HL-60/S4 treated with phorbol 12-myristate 13-acetate at 8.2 ng/mL for 4 days and 3 days (cell line): ENCODE data around the gene LRRC27.

Source experiments
- in situ Hi-C: fragments of 300-500 bp; cut with MboI; formaldehyde crosslinking; loops from 2 replicates; pipeline ENCODE4 v1.15.0; 2022; ENCODE audit warnings: low sequenced_read_pairs

LRRC27 gene

DNA sequence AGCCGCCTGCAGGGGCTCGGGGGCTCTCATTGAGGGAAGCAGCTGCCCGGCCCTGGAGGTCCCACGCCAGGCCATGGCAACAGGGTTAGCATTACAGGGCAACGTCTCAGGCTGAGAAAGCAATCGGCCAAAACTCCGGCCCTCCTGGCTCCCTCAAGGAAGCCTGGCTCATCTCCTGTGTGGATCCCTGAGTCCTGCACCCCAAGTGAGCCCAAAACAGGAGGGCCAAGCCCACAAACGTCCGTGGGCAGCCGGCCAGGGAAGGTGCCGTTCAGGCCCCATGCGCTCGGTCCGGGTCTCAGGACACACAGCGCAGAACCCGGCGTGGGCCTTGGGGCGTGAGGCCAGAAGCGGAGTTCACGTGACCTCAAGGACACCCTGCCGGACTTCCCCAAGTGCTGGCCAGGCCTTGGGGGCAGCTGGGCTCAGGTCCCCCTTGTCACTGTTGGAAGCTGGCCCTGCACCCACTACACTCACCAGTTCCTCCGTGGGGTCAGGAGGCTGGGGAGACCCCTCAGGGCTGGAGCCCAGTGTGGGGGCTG is 57.0 kb downstream of the LRRC27 start:
- in situ Hi-C loops = no loop called here

GRCh38 chr10:132389433-132390169 is 57.6 kb downstream of the LRRC27 start:
- in situ Hi-C loops = no loop called here

DNA sequence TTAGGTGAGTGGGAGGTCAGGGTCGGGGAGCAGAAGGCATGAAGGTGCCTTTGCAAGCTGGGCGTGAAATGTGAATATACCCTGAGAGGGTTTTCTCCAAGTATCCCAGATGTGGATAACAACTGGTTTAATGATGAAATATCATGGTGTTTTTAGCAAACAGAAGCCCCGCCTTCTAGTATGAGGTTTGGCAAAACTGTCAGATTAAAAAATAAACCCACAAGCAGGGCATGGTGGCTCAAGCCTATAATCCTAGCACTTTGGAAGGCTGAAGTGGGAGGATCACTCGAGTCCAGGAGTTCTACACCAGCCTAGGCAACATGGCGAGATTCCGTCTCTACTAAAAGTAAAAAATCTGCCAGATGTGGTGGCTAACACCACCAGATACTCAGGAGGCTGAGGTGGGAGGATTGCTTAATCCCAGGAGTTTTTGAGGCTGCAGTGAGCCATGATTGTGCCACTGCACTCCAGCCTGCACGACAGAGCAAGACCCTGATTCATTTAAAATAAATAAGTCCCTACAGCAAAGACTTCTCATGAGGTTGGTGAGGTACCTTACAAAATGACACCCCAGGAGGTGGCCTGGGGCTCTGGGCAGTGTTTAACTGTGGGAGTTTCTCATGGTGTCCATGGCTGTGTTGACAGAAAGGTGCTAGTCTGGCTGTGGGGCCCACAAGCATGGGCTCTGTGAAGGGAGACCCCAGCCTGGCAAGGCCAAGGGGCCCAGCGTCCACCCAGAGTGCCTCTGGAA is 58.4 kb downstream of the LRRC27 start:
- in situ Hi-C loops = no loop called here

GRCh38 chr10:132390921-132391675 is 59.1 kb downstream of the LRRC27 start:
- in situ Hi-C loops = no loop called here

- in situ Hi-C loops = no loop called here
Measured at GRCh38 chr10:132391676-132392020, 59.7 kb downstream of the LRRC27 start.

- in situ Hi-C loops = no loop called here
Measured at GRCh38 chr10:132392184-132392800, 60.3 kb downstream of the LRRC27 start.

DNA sequence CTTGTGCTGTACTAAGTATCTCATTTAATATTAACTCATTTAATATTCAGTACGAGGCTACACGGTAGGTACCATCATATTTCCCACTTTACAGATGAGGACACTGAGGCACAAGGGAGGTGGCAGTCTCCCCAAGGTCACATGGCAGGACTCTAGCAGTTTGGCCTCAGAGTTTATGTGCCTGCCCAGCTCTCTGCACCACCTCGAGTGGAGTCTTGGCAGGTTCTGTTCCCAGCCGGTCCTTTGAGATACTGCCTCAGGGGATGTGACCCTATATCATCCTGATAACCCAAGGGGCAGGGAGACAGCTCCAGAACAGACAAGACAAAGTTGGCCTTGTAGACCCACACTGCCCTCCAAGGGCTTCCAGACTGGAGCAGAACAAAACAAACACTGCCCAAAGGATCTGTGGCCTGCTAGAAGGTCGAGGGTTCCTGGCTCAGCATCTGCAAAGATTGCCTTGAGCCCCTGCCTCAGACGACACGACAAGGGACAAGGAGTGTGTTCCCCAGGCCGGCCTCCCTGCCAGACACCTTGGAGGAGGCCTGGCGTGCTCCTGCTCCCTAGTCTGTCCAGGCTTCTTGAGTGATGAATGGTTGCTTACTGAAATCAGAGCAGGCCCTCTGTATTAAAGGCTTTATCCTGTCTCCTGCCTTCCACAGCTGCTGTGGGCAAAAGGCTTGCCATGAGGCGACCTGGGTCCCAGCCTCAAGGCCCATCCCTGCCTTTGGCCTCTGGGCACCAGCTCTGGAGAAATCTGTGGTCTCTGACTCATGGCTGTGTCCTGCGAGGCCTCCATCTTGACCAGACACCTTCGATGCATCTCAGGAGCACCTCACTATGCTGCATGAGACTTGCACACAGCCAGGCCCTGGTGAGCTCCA is 61.1 kb downstream of the LRRC27 start:
- in situ Hi-C loops = no loop called here

DNA sequence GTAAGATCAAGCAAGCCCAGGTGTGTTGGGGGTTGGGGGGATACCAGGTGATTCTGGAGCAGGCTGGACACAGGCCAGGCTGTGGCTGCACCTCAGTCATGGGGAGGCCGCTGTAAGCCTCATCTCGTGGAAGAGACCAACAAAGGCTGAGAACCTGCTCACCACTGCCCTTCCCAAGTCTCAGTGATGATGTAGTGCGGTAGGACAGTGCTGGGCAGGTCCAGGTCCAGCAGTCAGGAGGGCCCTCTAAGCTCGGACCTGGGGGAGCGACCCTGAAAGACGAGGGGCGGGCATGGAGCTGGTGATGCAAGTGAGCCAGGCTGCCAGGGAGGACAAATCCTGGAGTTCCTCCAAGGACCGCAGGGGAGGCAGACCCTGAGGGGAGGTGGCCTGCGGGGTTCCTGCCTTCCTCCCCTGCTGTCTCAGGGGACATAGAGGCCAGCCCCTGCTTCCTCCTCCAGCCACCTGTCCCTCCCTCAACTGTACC is 61.7 kb downstream of the LRRC27 start:
- in situ Hi-C loops = no loop called here

DNA sequence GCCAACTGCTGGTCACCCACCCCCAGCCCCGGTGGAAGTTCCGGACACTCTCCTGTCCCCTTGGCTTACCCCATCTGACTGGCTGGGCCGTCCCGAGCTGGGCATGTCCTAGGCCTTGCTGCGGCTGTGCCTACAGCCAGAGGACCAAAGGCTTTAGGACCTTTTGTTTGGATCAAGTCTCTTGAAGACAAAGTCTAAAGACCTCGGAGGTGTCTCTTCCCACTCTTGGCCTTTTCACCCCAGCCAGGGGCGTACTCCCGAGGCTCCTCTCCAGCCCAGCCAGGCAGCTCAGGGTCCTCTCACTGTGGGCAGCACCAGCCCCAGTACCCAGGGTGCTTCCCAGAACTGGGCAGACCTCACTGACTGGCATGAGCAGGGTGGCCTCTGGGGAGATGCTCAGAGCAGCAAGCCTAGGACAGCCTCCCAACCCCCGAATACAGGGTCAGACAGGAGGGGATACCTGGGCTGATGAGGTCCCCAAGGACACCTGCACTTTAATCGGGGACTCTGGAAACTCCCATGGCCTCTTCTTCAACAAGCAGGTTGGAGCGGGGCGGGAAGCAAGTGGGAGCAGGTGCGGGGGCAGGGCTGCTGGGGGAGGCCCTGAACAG is 62.3 kb downstream of the LRRC27 start:
- in situ Hi-C loops = no loop called here

- in situ Hi-C loops = no loop called here
Measured at GRCh38 chr10:132394936-132395703, 63.1 kb downstream of the LRRC27 start.

GRCh38 chr10:132395704-132396493 is 63.9 kb downstream of the LRRC27 start:
- in situ Hi-C loops = no loop called here

GRCh38 chr10:132396494-132397035 is 64.6 kb downstream of the LRRC27 start:
- in situ Hi-C loops = no loop called here

GRCh38 chr10:132397036-132397541 is 65.1 kb downstream of the LRRC27 start, which contains the start of gene PWWP2B:
TSS of gene PWWP2B (plus strand) at chr10:132397200. CDS start at chr10:132397227, 27 bp downstream.
- in situ Hi-C loops = no loop called here

DNA sequence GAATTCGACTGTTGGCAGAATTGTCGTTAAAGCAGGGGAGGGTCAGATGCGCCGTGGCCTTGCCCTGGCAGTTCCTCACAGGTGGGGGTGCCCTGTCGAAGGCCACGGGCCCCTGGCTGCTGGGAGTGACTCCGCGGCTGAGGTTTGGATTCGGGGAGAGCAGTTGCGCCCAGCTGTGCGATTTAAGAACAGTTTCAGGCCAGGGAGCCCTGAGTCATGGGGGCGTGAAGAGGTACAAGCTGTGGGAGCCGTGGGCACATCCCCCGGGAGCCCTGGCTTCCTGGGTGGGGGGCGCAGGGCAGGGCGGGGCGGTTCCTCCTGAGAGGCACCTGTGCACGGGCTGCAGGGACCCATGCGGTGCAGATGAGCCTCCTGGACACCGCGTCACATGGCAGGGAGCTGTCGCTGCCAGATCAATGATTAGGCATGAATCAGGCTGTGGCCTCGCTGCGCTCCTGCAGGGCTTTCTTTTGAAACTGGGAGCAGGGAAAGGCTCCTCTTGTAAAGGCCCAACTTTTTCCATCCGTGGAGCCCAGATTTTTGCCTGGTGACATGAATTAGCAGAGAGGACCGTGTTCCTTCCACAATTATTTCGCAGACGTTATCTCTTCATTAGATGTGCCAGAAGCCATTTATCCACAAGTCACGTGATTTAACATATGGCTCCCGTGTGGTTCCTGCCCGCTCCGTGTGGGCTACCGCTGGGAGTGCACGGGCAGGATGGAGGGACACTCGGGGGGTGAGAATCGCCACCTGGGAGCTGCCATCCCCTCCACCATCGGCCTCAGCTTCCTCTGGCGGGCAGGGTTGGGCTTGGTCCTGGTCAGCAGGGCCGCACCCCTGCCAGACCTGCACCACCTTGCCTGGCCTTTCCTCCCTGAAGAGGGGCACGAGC is 65.9 kb downstream of the LRRC27 start:
- in situ Hi-C loops = no loop called here

GRCh38 chr10:132398566-132398991 is 66.6 kb downstream of the LRRC27 start:
- in situ Hi-C loops = no loop called here
